NT2/D1 (cell line): ENCODE measurements around the gene RAB5IF.

Source experiments
- SUZ12 ChIP-seq: IDR thresholded peaks from 2 replicates; pipeline ENCODE4 v1.6.1; 2011; ENCODE audit not compliant: insufficient read length, insufficient read depth; ENCODE audit errors: extremely low read depth
- YY1 ChIP-seq: IDR thresholded peaks from 2 replicates; pipeline ENCODE4 v1.6.1; 2011; ENCODE audit not compliant: insufficient read length, insufficient read depth
- ZNF274 ChIP-seq: IDR thresholded peaks from 2 replicates; pipeline ENCODE4 v1.6.1; 2011; ENCODE audit warnings: mild to moderate bottlenecking, low read depth, low read length

DNA sequence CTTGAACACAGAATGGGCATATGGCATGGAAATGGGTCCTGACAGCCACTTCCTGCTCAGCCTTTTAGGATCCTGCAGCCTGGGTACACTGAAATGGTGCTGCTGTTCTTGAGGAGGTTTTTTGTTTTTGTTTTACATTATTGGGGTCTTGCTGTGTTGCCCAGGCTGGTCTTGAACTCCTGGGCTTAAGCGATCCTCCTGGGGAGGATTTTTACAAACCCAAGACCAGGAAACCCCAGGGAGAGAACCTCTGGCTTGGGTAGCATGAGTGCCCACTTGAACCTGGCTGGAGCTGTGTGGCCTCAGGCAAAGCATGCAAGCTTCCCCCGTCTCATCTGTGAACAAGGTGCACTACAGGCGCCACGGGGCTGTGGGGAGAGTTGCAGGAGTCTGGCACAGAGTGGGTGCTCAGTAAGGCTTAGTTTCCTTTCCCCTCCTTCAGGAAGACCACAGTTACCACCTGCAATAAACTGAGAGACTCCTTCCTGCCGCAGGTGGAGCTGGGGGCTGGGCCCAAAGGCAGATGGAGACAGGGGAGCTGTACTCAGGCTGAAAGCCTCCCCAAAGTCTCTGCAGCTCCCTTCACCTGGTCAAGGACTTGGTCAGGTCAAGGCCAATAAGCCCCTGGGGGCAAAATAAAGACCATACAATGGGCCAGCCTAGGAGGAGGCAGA, 38.6 kb downstream of the RAB5IF start:
- TF ChIP-seq SUZ12 (no peak), YY1 (no peak), ZNF274 (no peak)
